OCI-M2 (cell line): ENCODE measurements around the gene GYS1.

ENCODE experiments used
- DNase-seq: peaks from one replicate; lab custom pipeline; 2025; ENCODE audit not compliant: unreplicated experiment; lab: John Stamatoyannopoulos, UW

GYS1 gene

GRCh38 chr19:48990400-48990799 lies 2.7 kb downstream of the GYS1 start:
- no peak for DNase-seq

GRCh38 chr19:48989701-48990291 lies 3.3 kb downstream of the GYS1 start:
- no peak for DNase-seq

GRCh38 chr19:48988860-48989259 lies 4.2 kb downstream of the GYS1 start:
- no peak for DNase-seq

GRCh38 chr19:48988286-48988685 lies 4.8 kb downstream of the GYS1 start:
- DNase-seq = no peak

- DNase-seq = no peak
Measured at GRCh38 chr19:48987323-48987722, 5.8 kb downstream of the GYS1 start.

- no peak for DNase-seq
Measured at GRCh38 chr19:48986211-48986610, 6.9 kb downstream of the GYS1 start.

GRCh38 chr19:48985711-48986110 lies 7.4 kb downstream of the GYS1 start:
- DNase-seq = no peak

GRCh38 chr19:48982280-48982679 lies 10.8 kb downstream of the GYS1 start:
- DNase-seq = no peak

- DNase-seq = no peak
Measured at GRCh38 chr19:48977061-48977460, 16.0 kb downstream of the GYS1 start.

GRCh38 chr19:48975947-48976847 lies 16.9 kb downstream of the GYS1 start:
- DNase-seq = no peak

GRCh38 chr19:48970923-48971395 lies 22.1 kb downstream of the GYS1 start:
- peak; percentile 84 for DNase-seq

GRCh38 chr19:48970139-48970766 lies 22.9 kb downstream of the GYS1 start:
- no peak for DNase-seq

GRCh38 chr19:48969276-48970138 lies 23.6 kb downstream of the GYS1 start:
- DNase-seq = no peak

- no peak for DNase-seq
Measured at GRCh38 chr19:48968813-48969218, 24.3 kb downstream of the GYS1 start.

GRCh38 chr19:48968179-48968661 lies 24.9 kb downstream of the GYS1 start:
- no peak for DNase-seq

- no peak for DNase-seq
Measured at GRCh38 chr19:48967346-48968178, 25.5 kb downstream of the GYS1 start.

- DNase-seq = no peak
Measured at GRCh38 chr19:48966541-48967345, 26.4 kb downstream of the GYS1 start.

GRCh38 chr19:48965806-48966540 lies 27.1 kb downstream of the GYS1 start:
- DNase-seq = peak; percentile 28
